IPS-18a (cell line): Measurements from ENCODE around the gene ATP8A2.

ENCODE experiments used
- H3K27ac ChIP-seq: one replicate; pipeline ENCODE4 v1.5.1; 2013; ENCODE audit warnings: low read length
- H3K27me3 ChIP-seq: one replicate; pipeline ENCODE4 v1.6.1; 2013; ENCODE audit warnings: mild to moderate bottlenecking, low read length; ENCODE audit not compliant: control insufficient read depth, insufficient read depth
- H3K36me3 ChIP-seq: one replicate; pipeline ENCODE4 v1.6.1; 2013; ENCODE audit warnings: low read depth, low read length; ENCODE audit not compliant: control insufficient read depth
- H3K4me1 ChIP-seq: one replicate; pipeline ENCODE4 v1.6.1; 2013; ENCODE audit warnings: low read depth, low read length; ENCODE audit not compliant: control insufficient read depth
- H3K4me3 ChIP-seq: one replicate; pipeline ENCODE4 v1.5.1; 2013; ENCODE audit warnings: low read length
- H3K9ac ChIP-seq: one replicate; pipeline ENCODE4 v1.6.1; 2013; ENCODE audit warnings: mild to moderate bottlenecking, low read length, moderate library complexity
- H3K9me3 ChIP-seq: one replicate; pipeline ENCODE4 v1.6.1; 2013; ENCODE audit warnings: low read depth, low read length; ENCODE audit not compliant: control insufficient read depth

The ATP8A2 gene

DNA sequence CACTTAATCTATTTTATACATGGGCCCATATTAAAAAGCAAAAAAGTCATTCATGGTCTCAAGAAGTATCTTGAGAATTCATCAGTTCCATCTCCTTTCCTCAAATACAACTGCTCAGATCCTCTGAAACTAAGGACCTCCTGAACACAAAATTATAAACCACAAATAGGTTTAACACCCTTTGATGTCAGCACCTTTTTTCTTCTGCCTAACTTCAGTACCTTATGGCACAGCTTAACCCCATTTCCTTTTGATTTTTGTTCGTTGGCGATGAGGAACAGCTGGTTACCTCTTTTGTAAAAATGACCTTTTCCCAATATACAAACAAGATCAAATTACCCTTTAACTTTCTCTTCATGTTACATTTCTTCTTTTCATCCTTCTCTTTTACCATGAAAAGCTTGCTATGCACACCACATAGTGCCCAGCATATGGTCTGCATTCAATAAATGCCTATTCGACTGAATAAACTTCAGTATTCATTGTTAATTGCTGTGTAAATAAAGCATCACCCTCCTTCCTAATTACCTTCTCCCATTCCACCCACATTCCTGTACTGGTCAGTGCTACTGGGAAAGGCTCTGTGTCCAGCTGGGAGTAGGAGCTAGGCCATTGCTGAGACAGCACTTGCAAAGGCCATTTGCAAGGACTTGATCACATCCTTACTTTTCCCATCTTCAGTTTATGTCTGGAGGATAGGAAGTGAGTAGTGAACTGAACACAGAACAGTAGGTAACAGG is 362.1 kb downstream of the ATP8A2 start:
- Histone ChIP-seq H3K27me3 (no peaks in the 10 kb centered on the region), H3K4me1 (peaks cover 9% of the 10 kb centered on the region), H3K4me3 (no peak overlapping the region), H3K36me3 (no peaks in the 10 kb centered on the region), H3K9ac (no peak overlapping the region), H3K27ac (no peak overlapping the region), H3K9me3 (no peaks in the 10 kb centered on the region)

DNA sequence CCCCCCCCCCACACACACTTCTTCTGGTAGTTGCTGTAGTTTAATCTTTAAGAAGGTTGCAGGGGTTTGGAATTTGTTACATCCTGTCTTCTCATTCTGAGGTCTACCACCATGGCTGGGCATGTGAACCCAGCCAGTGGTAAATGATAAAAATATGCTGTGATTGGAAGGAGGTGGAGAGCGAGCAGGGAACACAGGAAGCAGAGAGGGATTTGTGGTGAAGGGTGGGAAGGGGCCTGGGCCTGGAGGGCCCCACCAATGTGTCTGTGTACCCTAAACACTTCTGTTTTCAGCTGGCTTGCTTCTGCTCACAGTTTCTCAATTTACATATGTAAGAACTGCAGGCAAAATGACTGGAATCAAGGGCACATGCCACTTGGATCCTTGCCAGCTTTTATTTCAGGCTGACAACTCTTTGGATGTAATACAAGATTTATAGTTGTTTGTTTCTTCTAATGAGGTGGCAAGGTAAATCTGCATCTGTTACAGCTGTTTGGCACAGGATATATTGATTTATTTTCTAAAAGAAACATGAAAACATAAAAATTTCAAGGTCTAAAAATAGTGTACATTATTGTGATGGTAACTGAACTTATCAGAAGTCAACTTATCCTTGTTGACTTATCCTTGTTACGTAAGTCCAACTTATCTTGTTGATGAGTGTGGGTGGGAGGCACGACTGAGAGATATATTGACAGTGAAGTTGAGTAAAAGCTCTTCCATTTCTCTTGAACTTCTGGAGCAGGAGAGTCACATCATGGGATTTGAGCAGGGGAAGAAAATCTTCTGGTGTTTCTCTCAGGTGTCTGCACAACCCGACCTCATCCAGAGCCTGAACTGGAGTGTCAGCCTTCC is 366.8 kb downstream of the ATP8A2 start:
- peaks cover 5% of the 10 kb centered on the region for H3K4me1 ChIP-seq
- H3K9ac ChIP-seq = no peak overlapping the region
- no peaks in the 10 kb centered on the region for H3K9me3 ChIP-seq
- no peak overlapping the region for H3K4me3 ChIP-seq
- H3K27ac ChIP-seq = no peak overlapping the region
- no peaks in the 10 kb centered on the region for H3K36me3 ChIP-seq
- H3K27me3 ChIP-seq = no peaks in the 10 kb centered on the region

DNA sequence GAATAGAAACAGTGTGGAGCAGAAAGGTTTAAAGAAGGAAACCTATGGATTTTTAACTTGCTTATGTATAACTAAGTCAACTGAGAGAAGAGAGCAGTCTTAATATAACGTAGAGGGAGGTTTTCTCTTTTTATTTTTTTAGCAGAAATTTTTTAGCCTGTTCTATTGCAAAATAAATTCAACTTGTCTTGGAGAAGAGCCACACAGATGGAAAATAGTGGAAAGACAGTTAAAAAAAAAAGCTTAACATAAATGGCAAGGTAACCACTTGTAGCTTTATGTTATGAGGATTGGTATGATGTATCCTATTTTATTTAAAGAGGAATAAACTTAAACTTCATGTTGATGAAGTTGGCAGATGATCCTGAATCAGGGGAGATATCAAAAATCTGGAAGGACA is 367.6 kb downstream of the ATP8A2 start:
- H3K4me3 ChIP-seq = no peak overlapping the region

DNA sequence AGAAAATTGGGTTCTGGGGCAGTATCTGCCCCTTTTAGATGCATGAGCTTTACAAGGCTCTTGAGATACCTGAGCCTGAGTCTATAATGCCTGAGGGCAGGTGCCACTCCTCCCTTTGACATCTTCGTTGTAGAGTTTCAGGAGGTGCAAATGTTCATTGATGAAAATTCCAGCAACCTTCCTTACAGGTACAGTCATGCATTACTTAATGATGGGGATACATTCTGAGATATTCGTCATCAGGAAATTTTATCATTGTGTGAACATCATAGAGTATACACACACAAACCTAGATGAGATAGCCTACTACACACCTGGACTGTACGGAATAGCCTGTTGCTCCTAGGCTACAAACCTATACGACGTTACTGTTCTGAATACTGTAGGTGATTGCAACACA is 370.0 kb downstream of the ATP8A2 start:
- no peak overlapping the region for H3K27ac ChIP-seq
- no peak overlapping the region for H3K4me3 ChIP-seq
- no peaks in the 10 kb centered on the region for H3K4me1 ChIP-seq
- H3K9me3 ChIP-seq = no peaks in the 10 kb centered on the region
- H3K27me3 ChIP-seq = no peaks in the 10 kb centered on the region
- H3K36me3 ChIP-seq = no peaks in the 10 kb centered on the region
- no peak overlapping the region for H3K9ac ChIP-seq

More for the DNA sequence above, 367.6 kb downstream of the ATP8A2 start:
- H3K9me3 ChIP-seq = no peaks in the 10 kb centered on the region
- H3K27me3 ChIP-seq = no peaks in the 10 kb centered on the region
- H3K4me1 ChIP-seq = no peaks in the 10 kb centered on the region
- H3K27ac ChIP-seq = no peak overlapping the region
- H3K36me3 ChIP-seq = no peaks in the 10 kb centered on the region
- H3K9ac ChIP-seq = no peak overlapping the region

DNA sequence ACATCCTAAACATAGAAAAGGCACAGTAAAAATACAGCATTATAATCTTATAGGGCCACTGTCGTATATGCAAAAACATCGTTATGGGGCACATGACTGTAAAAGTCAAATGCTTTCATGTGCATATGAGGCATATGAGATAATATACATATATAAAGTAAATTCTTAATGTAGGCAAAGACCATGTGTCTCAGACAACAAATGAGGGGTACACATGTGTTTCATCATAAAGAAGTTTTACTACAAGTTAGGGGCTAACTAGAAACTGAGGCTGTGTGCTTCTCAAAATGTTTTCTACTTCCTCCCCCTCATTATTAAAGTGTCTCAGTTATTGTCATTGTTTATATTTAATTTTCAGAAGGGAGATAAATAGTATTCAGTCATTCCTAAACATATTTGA is 370.4 kb downstream of the ATP8A2 start:
- H3K9me3 ChIP-seq = no peaks in the 10 kb centered on the region
- H3K4me3 ChIP-seq = no peak overlapping the region
- no peaks in the 10 kb centered on the region for H3K27me3 ChIP-seq
- H3K36me3 ChIP-seq = no peaks in the 10 kb centered on the region
- H3K27ac ChIP-seq = no peak overlapping the region
- peaks cover 2% of the 10 kb centered on the region for H3K4me1 ChIP-seq
- no peak overlapping the region for H3K9ac ChIP-seq

DNA sequence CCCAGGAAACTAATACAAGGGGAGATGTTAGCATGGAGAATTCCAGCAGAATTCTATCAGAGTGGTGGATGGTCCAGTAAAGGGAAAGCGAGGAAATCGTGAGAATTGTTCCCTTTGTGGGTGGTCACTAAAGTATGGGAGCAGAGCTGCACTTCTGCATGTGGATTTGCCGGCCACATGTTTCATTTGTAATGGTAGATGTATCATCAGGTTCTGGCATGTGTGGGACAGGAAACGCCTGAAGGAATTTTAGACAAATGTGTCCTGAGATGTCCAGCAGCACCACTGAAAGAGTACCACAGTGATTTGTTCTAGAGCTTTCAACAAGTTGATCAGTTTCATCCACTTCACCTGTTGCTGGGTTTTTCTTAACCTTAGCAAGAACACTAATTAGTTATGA is 371.6 kb downstream of the ATP8A2 start:
- H3K9ac ChIP-seq = no peak overlapping the region
- no peaks in the 10 kb centered on the region for H3K27me3 ChIP-seq
- no peaks in the 10 kb centered on the region for H3K9me3 ChIP-seq
- no peaks in the 10 kb centered on the region for H3K36me3 ChIP-seq
- H3K4me3 ChIP-seq = no peak overlapping the region
- H3K4me1 ChIP-seq = peaks cover 5% of the 10 kb centered on the region
- H3K27ac ChIP-seq = no peak overlapping the region

DNA sequence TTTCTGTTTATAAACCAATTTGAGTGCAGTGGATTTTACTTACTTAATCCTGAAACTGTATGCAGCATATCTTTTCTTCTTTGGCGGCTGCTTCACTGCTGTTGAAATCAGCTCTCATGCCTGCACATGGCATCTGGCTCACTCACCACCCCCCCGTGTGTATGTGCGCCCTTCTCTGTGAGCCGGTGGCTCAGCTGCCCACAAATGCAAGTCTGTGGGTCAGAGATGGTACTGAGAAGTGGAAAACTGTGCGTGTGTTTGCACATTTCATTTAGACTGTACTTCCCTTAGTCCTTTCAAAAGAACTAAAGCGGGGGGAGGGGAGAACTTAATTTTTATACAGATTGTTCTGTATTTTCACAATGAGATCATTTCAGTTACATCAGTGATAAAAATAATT is 372.4 kb downstream of the ATP8A2 start:
- no peaks in the 10 kb centered on the region for H3K9me3 ChIP-seq
- no peak overlapping the region for H3K4me3 ChIP-seq
- no peaks in the 10 kb centered on the region for H3K36me3 ChIP-seq
- peaks cover 5% of the 10 kb centered on the region for H3K4me1 ChIP-seq
- H3K27me3 ChIP-seq = no peaks in the 10 kb centered on the region
- no peak overlapping the region for H3K27ac ChIP-seq
- no peak overlapping the region for H3K9ac ChIP-seq

DNA sequence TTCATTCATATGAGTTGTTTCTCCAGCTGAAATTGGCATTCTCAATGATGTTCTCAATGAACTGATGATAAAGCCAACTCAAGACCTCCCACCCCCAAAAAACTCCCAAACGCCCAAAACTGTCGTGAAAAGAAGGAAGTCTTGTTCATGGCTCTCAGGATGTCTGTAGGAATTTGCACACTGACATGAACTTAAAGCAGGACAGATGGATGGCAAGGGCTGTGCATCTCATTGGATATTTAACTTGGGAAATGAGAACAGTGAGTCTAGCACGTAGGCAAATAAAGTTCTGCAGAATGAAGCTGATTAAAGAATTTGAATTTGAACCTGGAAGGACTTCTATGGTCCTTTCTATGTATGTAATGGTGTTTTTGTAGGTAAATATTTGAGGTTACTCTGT is 374.4 kb downstream of the ATP8A2 start:
- Histone ChIP-seq H3K9me3 (no peaks in the 10 kb centered on the region), H3K4me1 (peaks cover 5% of the 10 kb centered on the region), H3K9ac (no peak overlapping the region), H3K27me3 (no peaks in the 10 kb centered on the region), H3K4me3 (no peak overlapping the region), H3K27ac (no peak overlapping the region), H3K36me3 (no peaks in the 10 kb centered on the region)

DNA sequence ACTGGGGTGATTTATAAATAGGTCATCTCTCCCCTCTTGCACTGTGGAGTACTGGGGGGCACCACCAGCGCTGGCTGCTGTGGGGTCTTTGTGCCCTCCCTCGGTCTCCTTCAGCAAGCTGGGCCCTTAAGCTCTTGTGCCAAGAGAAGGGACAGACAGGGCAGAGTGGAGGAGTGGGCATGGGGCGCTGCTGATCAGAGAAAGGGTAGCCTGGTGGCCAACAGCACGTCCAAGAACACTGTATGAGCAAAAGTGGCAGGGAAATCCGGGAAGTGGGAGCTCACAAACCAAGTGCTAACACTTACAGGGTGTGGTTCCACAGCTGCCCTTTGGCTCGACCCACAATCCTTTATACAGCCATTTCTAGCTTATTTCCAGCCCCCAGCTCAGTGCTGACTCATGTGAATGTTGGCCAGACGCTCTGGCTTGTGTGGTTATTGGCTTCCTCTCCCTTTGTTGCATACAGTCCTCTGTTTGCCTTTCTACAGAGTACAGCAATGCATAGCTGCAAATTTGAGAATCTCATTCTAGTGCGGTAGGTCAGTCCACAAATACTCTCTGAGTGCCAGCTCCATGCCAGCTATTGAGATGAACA is 381.3 kb downstream of the ATP8A2 start:
- Histone ChIP-seq H3K36me3 (no peaks in the 10 kb centered on the region), H3K9me3 (no peaks in the 10 kb centered on the region), H3K9ac (no peak overlapping the region), H3K4me3 (no peak overlapping the region), H3K27me3 (no peaks in the 10 kb centered on the region), H3K27ac (no peak overlapping the region), H3K4me1 (peaks cover 8% of the 10 kb centered on the region)

DNA sequence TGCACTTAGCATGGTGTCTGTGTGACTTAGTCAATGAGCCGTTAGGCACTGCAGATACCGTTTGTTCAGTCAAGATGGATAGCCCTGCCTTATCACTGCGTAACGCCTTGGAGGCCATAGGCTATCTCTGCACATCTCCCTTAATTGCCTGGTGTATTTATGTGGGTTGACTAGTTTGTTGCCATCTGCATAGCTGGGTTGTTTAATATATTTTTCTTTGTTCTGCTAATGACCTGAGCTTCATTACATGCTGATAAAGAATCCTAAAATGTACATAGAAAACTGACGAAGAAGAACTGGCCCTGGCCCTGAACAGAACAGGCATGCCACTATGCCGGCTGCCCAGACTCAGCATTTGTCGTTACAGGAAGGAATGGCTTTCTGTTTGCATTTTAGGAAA is 382.2 kb downstream of the ATP8A2 start:
- Histone ChIP-seq H3K4me3 (no peak overlapping the region), H3K27ac (no peak overlapping the region), H3K4me1 (peaks cover 8% of the 10 kb centered on the region), H3K36me3 (no peaks in the 10 kb centered on the region), H3K9me3 (no peaks in the 10 kb centered on the region), H3K27me3 (no peaks in the 10 kb centered on the region), H3K9ac (no peak overlapping the region)

DNA sequence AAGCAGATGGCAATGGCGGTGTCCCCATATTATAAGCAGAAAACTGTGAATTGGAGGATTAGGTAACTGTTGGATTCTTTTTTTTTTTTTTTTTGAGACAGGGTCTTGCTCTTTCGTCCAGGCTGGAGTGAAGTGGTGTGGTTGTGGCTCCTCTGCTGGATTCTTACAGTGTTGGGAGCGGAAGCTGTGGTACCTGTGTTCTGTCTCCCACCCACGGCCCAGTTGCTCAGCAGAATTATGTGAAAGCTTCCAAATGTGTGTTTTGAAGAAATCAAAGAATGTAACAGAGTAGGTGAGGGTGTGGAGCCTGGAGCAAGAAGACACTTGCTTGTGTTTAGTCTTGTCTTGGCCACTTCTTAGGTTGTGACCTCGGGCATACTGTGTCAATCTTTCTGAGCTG is 384.5 kb downstream of the ATP8A2 start:
- Histone ChIP-seq H3K4me3 (no peak overlapping the region), H3K27ac (no peak overlapping the region), H3K36me3 (no peaks in the 10 kb centered on the region), H3K9me3 (no peaks in the 10 kb centered on the region), H3K27me3 (no peaks in the 10 kb centered on the region), H3K9ac (no peak overlapping the region), H3K4me1 (peaks cover 8% of the 10 kb centered on the region)
